KMS-11 (cell line): ENCODE measurements around the gene ZNF22.

ENCODE experiments used
- H2AFZ ChIP-seq: fragments of 200-600 bp; sonication (generic); 2 replicates; pipeline ENCODE4 v1.6.1; 2016; ENCODE audit warnings: antibody characterized with exemption, mixed run types, low read depth
- H3K27ac ChIP-seq: fragments of 200-600 bp; sonication (generic); 2 replicates; pipeline ENCODE4 v1.6.1; 2016; ENCODE audit warnings: mild to moderate bottlenecking, mixed run types
- H3K27me3 ChIP-seq: fragments of 200-600 bp; sonication (generic); 2 replicates; pipeline ENCODE4 v1.6.1; 2017; ENCODE audit warnings: mild to moderate bottlenecking, low read depth, mixed run types, moderate library complexity; ENCODE audit not compliant: insufficient read depth
- H3K36me3 ChIP-seq: fragments of 200-600 bp; sonication (generic); 2 replicates; pipeline ENCODE4 v1.6.1; 2017; ENCODE audit warnings: mild to moderate bottlenecking, mixed run types; ENCODE audit not compliant: insufficient read depth
- H3K4me1 ChIP-seq: fragments of 200-600 bp; sonication (generic); 2 replicates; pipeline ENCODE4 v1.6.1; 2016; ENCODE audit warnings: mild to moderate bottlenecking, low read depth, mixed run types; ENCODE audit not compliant: poor library complexity, severe bottlenecking
- H3K4me2 ChIP-seq: fragments of 200-600 bp; sonication (generic); 2 replicates; pipeline ENCODE4 v1.7.0; 2016; ENCODE audit warnings: mild to moderate bottlenecking, mixed run types
- H3K4me3 ChIP-seq: fragments of 200-600 bp; sonication (generic); IDR thresholded peaks from 2 replicates; pipeline ENCODE4 v1.6.1; 2017; ENCODE audit warnings: low read depth, low read length, mixed read lengths; ENCODE audit not compliant: insufficient read depth
- H3K79me2 ChIP-seq: fragments of 200-600 bp; sonication (generic); 2 replicates; pipeline ENCODE4 v1.6.1; 2016; ENCODE audit warnings: low read depth, mixed run types; ENCODE audit not compliant: insufficient read depth
- H3K9ac ChIP-seq: fragments of 200-600 bp; sonication (generic); 2 replicates; pipeline ENCODE4 v1.6.1; 2016; ENCODE audit warnings: mild to moderate bottlenecking, mixed run types
- H4K20me1 ChIP-seq: fragments of 200-600 bp; sonication (generic); 2 replicates; pipeline ENCODE4 v1.6.1; 2016; ENCODE audit warnings: mild to moderate bottlenecking, mixed run types; ENCODE audit not compliant: insufficient read depth
- TF ChIP-seq, protein P1 (sequence below): fragments of 200-600 bp; sonication (generic); conservative IDR thresholded peaks from 2 replicates; pipeline ENCODE4 v1.6.1; 2017; ENCODE audit warnings: low read depth, mild to moderate bottlenecking, antibody characterized with exemption, low read length, moderate library complexity, mixed read lengths

ZNF22 gene

GRCh38 chr10:44986670-44987069 lies 14.1 kb upstream of the ZNF22 start:
- Histone ChIP-seq H3K36me3 (peaks cover 6% of the 10 kb centered on the region; the same call in 1 of the 2 replicates), H3K27me3 (no peaks in the 10 kb centered on the region), H4K20me1 (no peaks in the 10 kb centered on the region), H3K4me2 (no peak overlapping the region), H3K4me3 (no peak overlapping the region), H2AFZ (no peak overlapping the region), H3K79me2 (no peaks in the 10 kb centered on the region), H3K9ac (no peak overlapping the region), H3K27ac (no peak overlapping the region), H3K4me1 (peaks cover 32% of the 10 kb centered on the region)
- TF ChIP-seq, protein P1, sequence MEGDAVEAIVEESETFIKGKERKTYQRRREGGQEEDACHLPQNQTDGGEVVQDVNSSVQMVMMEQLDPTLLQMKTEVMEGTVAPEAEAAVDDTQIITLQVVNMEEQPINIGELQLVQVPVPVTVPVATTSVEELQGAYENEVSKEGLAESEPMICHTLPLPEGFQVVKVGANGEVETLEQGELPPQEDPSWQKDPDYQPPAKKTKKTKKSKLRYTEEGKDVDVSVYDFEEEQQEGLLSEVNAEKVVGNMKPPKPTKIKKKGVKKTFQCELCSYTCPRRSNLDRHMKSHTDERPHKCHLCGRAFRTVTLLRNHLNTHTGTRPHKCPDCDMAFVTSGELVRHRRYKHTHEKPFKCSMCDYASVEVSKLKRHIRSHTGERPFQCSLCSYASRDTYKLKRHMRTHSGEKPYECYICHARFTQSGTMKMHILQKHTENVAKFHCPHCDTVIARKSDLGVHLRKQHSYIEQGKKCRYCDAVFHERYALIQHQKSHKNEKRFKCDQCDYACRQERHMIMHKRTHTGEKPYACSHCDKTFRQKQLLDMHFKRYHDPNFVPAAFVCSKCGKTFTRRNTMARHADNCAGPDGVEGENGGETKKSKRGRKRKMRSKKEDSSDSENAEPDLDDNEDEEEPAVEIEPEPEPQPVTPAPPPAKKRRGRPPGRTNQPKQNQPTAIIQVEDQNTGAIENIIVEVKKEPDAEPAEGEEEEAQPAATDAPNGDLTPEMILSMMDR: no peak

DNA sequence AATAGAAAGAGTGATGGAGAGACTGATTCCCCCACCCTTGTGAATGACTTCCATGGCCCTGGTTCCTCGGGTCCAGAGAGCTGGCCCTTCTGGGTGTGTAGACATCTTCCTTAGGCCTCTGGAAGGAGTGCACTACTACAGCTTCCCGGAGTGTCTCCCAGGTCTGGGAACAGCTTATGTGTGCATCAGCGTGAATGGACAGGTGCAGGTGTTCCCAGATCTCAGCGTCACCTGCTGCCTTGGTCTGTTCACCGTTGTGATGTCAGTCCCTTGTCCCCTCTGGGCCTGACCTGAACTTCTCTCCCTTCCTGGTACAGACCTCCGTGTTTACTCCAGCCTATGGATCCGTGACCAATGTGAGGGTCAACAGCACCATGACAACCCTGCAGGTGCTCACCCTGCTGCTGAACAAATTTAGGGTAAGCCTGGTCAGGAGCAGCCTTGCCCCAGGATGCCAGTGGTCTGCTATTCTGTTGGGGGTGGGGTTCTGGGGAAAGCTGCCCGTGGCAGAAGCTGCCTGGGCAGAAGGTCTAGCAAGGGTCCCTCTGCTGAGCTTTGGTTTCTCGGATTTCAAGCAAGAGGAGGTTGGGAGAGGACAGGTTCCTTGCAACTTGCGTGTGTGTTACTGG lies 11.7 kb upstream of the ZNF22 start:
- Histone ChIP-seq H3K36me3 (peaks cover 6% of the 10 kb centered on the region; the same call in 1 of the 2 replicates), H3K9ac (no peak overlapping the region), H4K20me1 (no peaks in the 10 kb centered on the region), H3K27ac (no peak overlapping the region), H3K4me2 (no peak overlapping the region), H3K4me1 (peaks cover 56% of the 10 kb centered on the region), H3K4me3 (no peak overlapping the region), H3K27me3 (no peaks in the 10 kb centered on the region), H3K79me2 (no peaks in the 10 kb centered on the region), H2AFZ (no peak overlapping the region)
- TF ChIP-seq, protein P1: no peak

DNA sequence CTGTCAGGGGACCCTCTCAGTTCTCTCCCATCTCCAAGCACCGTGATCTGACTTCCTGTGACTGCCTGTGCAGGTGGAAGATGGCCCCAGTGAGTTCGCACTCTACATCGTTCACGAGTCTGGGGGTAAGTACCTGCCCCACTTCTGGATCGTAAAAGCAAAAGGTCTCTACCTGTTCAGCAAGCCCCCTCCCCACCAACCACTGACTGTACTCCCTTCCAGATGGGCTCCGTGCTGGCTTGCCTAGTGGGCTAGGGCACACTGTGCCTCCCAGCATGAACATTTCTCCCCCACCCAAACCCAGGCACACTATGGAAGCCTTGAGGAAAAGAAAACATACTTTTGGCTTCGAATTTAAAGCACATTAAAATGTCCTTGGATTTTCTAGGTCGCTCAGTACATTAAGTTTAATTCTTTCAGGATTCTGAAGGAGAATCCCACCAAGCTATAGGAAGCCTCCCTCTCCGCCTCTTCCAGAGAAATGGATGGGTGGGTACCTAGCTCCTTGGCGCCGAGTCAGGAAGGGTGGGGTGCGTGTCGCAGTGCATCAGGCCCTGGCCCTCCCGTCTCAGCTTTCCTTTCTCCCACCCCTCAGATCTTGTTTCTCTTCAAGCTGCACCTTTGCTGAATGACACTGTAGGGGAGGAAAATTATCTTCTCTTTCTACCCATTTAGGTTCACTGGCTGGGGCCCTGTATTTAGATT lies 11.0 kb upstream of the ZNF22 start:
- H3K4me2 ChIP-seq: no peak overlapping the region
- no peak overlapping the region for H3K27ac ChIP-seq
- TF ChIP-seq, protein P1: no peak
- no peak overlapping the region for H3K4me3 ChIP-seq
- H2AFZ ChIP-seq: no peak overlapping the region
- no peak overlapping the region for H3K9ac ChIP-seq
- H4K20me1 ChIP-seq: no peaks in the 10 kb centered on the region
- peaks cover 6% of the 10 kb centered on the region; the same call in 1 of the 2 replicates for H3K36me3 ChIP-seq
- peaks cover 63% of the 10 kb centered on the region for H3K4me1 ChIP-seq
- no peaks in the 10 kb centered on the region for H3K27me3 ChIP-seq
- no peaks in the 10 kb centered on the region for H3K79me2 ChIP-seq

GRCh38 chr10:44990302-44990655 lies 10.4 kb upstream of the ZNF22 start:
- H3K27ac ChIP-seq: no peak overlapping the region
- no peaks in the 10 kb centered on the region for H3K27me3 ChIP-seq
- no peak overlapping the region for H3K4me2 ChIP-seq
- no peak overlapping the region for H3K9ac ChIP-seq
- H3K4me3 ChIP-seq: no peak overlapping the region
- H4K20me1 ChIP-seq: no peaks in the 10 kb centered on the region
- H3K79me2 ChIP-seq: no peaks in the 10 kb centered on the region
- peaks cover 6% of the 10 kb centered on the region; the same call in 1 of the 2 replicates for H3K36me3 ChIP-seq
- no peak overlapping the region for H2AFZ ChIP-seq
- peaks cover 69% of the 10 kb centered on the region for H3K4me1 ChIP-seq
- TF ChIP-seq, protein P1: no peak
